Cardiac muscle cell (in vitro differentiated cells and primary cell): Measurements from ENCODE around the gene SGK1. TPM values are rescaled to one million over a fixed set of nuclear protein-coding genes. Genes with fewer than 3 reads are reported as not detected.
"Not testable (repeated sequence)": the region's sequence is repeated elsewhere in the genome, so short reads cannot be mapped to it uniquely, and the experiment has no call there.

Experiments used
- DNase-seq, 2 donors: peaks; one replicate each; pipeline versions ENCODE4 v3.0.0 to v3.0.0-alpha.2; 2010 to 2017; ENCODE audit warnings: low read depth in 1 of 2, low spot score in 1 of 2
- H3K27ac ChIP-seq: fragments of 200-600 bp; sonication (generic); 2 replicates; pipeline ENCODE4 v1.5.1; 2016
- H3K27me3 ChIP-seq: fragments of 200-600 bp; sonication (generic); 2 replicates; pipeline ENCODE4 v1.6.0; 2016; ENCODE audit warnings: control low read depth
- H3K36me3 ChIP-seq: fragments of 200-600 bp; sonication (generic); 2 replicates; pipeline ENCODE4 v1.5.1; 2016; ENCODE audit warnings: control low read depth
- H3K4me1 ChIP-seq: fragments of 200-600 bp; sonication (generic); 2 replicates; pipeline ENCODE4 v1.8.1; 2017; ENCODE audit warnings: low read depth, mild to moderate bottlenecking, mixed run types
- H3K4me3 ChIP-seq: fragments of 200-600 bp; sonication (generic); 2 replicates; pipeline ENCODE4 v1.5.1; 2016; ENCODE audit warnings: mild to moderate bottlenecking
- H3K9me3 ChIP-seq: fragments of 200-600 bp; sonication (generic); 2 replicates; pipeline ENCODE4 v1.5.1; 2017; ENCODE audit warnings: low read depth, mild to moderate bottlenecking, control low read depth
- CTCF ChIP-seq: IDR thresholded peaks from 2 replicates; pipeline ENCODE4 v1.5.1; 2012; ENCODE audit warnings: low read depth, mild to moderate bottlenecking, low read length
- polyA plus RNA-seq: library from polyadenylated mRNA; unstranded; fragments of >200 nt; fragmentation: Nextera tagmentation; extraction: Ambion mirVana; gene quantifications from 2 replicates; pipeline ENCODE4 v1.2.1, GENCODE V29; 2016
- total RNA-seq: library from RNA; depleted of rRNA; stranded (reverse); fragments of >200 nt; gene quantifications from 2 replicates; pipeline ENCODE4 v1.2.3, GENCODE V29; 2016

The SGK1 gene
- total and polyA plus RNA-seq, 2 experiments from 2014 or later = 5.3 to 7.7 TPM

GRCh38 chr6:134324766-134325165, 6.9 kb upstream of the SGK1 start:
- Histone ChIP-seq H3K36me3 (no peaks in the 10 kb centered on the region), H3K4me3 (no peak overlapping the region), H3K27ac (no peak overlapping the region), H3K4me1 (no peaks in the 10 kb centered on the region), H3K9me3 (no peaks in the 10 kb centered on the region), H3K27me3 (peaks cover 11% of the 10 kb centered on the region)
- DNase-seq = no peak
- TF ChIP-seq CTCF = no peak

- Histone ChIP-seq H3K27me3 (peaks cover 17% of the 10 kb centered on the region), H3K4me3 (no peak overlapping the region), H3K4me1 (no peaks in the 10 kb centered on the region), H3K27ac (no peak overlapping the region), H3K36me3 (no peaks in the 10 kb centered on the region), H3K9me3 (no peaks in the 10 kb centered on the region)
- DNase-seq = no peak
- no peak for TF ChIP-seq CTCF
Observed at GRCh38 chr6:134324141-134324540, 6.2 kb upstream of the SGK1 start.

GRCh38 chr6:134323698-134324097, 5.8 kb upstream of the SGK1 start:
- Histone ChIP-seq H3K36me3 (no peaks in the 10 kb centered on the region), H3K27ac (no peak overlapping the region), H3K4me3 (no peak overlapping the region), H3K27me3 (peaks cover 21% of the 10 kb centered on the region), H3K4me1 (no peaks in the 10 kb centered on the region), H3K9me3 (no peaks in the 10 kb centered on the region)
- no peak for TF ChIP-seq CTCF
- no peak for DNase-seq

- Histone ChIP-seq H3K9me3 (no peaks in the 10 kb centered on the region), H3K4me3 (no peak overlapping the region), H3K36me3 (no peaks in the 10 kb centered on the region), H3K4me1 (no peaks in the 10 kb centered on the region), H3K27me3 (peaks cover 25% of the 10 kb centered on the region), H3K27ac (no peak overlapping the region)
- DNase-seq = no peak
- TF ChIP-seq CTCF = no peak
Observed at GRCh38 chr6:134323294-134323693, 5.4 kb upstream of the SGK1 start.

- Histone ChIP-seq H3K4me3 (no peak overlapping the region), H3K27me3 (peaks cover 36% of the 10 kb centered on the region), H3K27ac (no peak overlapping the region), H3K4me1 (peaks cover under 1% of the 10 kb centered on the region), H3K36me3 (no peaks in the 10 kb centered on the region), H3K9me3 (no peaks in the 10 kb centered on the region)
- DNase-seq = no peak
- TF ChIP-seq CTCF = no peak
Observed at GRCh38 chr6:134322216-134322615, 4.3 kb upstream of the SGK1 start.

- TF ChIP-seq CTCF = no peak
- no peaks in the 10 kb centered on the region for H3K9me3 ChIP-seq
Observed at GRCh38 chr6:134321246-134321645, 3.3 kb upstream of the SGK1 start.

GRCh38 chr6:134319686-134320085, 1.8 kb upstream of the SGK1 start:
- H3K4me1 ChIP-seq, H3K4me3 ChIP-seq, DNase-seq: not testable (repeated sequence)

More at GRCh38 chr6:134321246-134321645, 3.3 kb upstream of the SGK1 start:
- DNase-seq = no peak
- H3K27ac ChIP-seq = no peak overlapping the region
- no peaks in the 10 kb centered on the region for H3K36me3 ChIP-seq
- H3K4me1 ChIP-seq = peaks cover 6% of the 10 kb centered on the region
- H3K4me3 ChIP-seq = no peak overlapping the region
- peaks cover 37% of the 10 kb centered on the region for H3K27me3 ChIP-seq

More at GRCh38 chr6:134319686-134320085, 1.8 kb upstream of the SGK1 start:
- not testable (repeated sequence) for H3K9me3 ChIP-seq, H3K36me3 ChIP-seq, H3K27ac ChIP-seq
- peaks cover 36% of the 10 kb centered on the region for H3K27me3 ChIP-seq
